Astrocyte (in vitro differentiated cells and primary cell): ENCODE results near the gene MRPL43. TPM values are rescaled to one million over a fixed set of nuclear protein-coding genes. Genes with fewer than 3 reads are reported as not detected.

ENCODE experiments used
- DNase-seq: peaks from one replicate; pipeline ENCODE4 v3.0.0-alpha.2; 2010; ENCODE audit warnings: low read depth
- FAIRE-seq: peaks from 2 replicates; lab custom pipeline; 2011; peaks lifted over from hg19 to GRCh38; lab: Jason Lieb, UNC
- H2AFZ ChIP-seq: 2 replicates; pipeline ENCODE4 v1.6.0; 2012; ENCODE audit warnings: low read depth, low read length, inconsistent platforms
- H3K27ac ChIP-seq: 2 replicates; pipeline ENCODE4 v1.5.1; 2011; ENCODE audit warnings: low read depth, low read length, inconsistent platforms
- H3K27me3 ChIP-seq: 2 replicates; pipeline ENCODE4 v1.6.0; 2011; ENCODE audit warnings: low read length, inconsistent platforms; ENCODE audit not compliant: insufficient read depth
- H3K36me3 ChIP-seq: 2 replicates; pipeline ENCODE4 v1.5.1; 2011; ENCODE audit warnings: low read length, inconsistent platforms; ENCODE audit not compliant: insufficient read depth
- H3K4me1 ChIP-seq: 2 replicates; pipeline ENCODE4 v1.5.1; 2011; ENCODE audit warnings: low read length, inconsistent platforms; ENCODE audit not compliant: insufficient read depth
- H3K4me2 ChIP-seq: 2 replicates; pipeline ENCODE4 v1.6.0; 2012; ENCODE audit warnings: low read length, inconsistent platforms
- H3K4me3 ChIP-seq: 2 replicates; pipeline ENCODE4 v1.5.1; 2011; ENCODE audit warnings: low read depth, mild to moderate bottlenecking, low read length, inconsistent platforms; ENCODE audit not compliant: insufficient read depth
- H3K79me2 ChIP-seq: 2 replicates; pipeline ENCODE4 v1.6.0; 2012; ENCODE audit warnings: mild to moderate bottlenecking, low read length, inconsistent platforms; ENCODE audit not compliant: insufficient read depth
- H3K9ac ChIP-seq: 2 replicates; pipeline ENCODE4 v1.6.0; 2012; ENCODE audit warnings: mild to moderate bottlenecking, low read length, inconsistent platforms
- H3K9me3 ChIP-seq: 2 replicates; pipeline ENCODE4 v1.5.1; 2012; ENCODE audit warnings: low read depth, mild to moderate bottlenecking, low read length, inconsistent platforms; ENCODE audit not compliant: insufficient read depth
- H4K20me1 ChIP-seq: 2 replicates; pipeline ENCODE4 v1.6.0; 2012; ENCODE audit warnings: low read length, inconsistent platforms; ENCODE audit not compliant: insufficient read depth
- H3K27ac Mint-ChIP-seq: one replicate; pipeline ENCODE4 v1.8.0; 2021; ENCODE audit warnings: mild to moderate bottlenecking, mixed read lengths; ENCODE audit not compliant: unreplicated experiment
- H3K27me3 Mint-ChIP-seq: one replicate; pipeline ENCODE4 v1.8.0; 2021; ENCODE audit warnings: low read depth, mixed read lengths; ENCODE audit not compliant: unreplicated experiment
- H3K36me3 Mint-ChIP-seq: one replicate; pipeline ENCODE4 v1.8.0; 2021; ENCODE audit warnings: low read depth, mixed read lengths; ENCODE audit not compliant: unreplicated experiment
- H3K4me1 Mint-ChIP-seq: one replicate; pipeline ENCODE4 v1.8.0; 2021; ENCODE audit warnings: low read depth, mixed read lengths; ENCODE audit not compliant: unreplicated experiment
- H3K4me3 Mint-ChIP-seq: one replicate; pipeline ENCODE4 v1.8.0; 2021; ENCODE audit warnings: mild to moderate bottlenecking, moderate library complexity, mixed read lengths; ENCODE audit not compliant: unreplicated experiment
- H3K9me3 Mint-ChIP-seq: one replicate; pipeline ENCODE4 v1.8.0; 2021; ENCODE audit warnings: mild to moderate bottlenecking, mixed read lengths; ENCODE audit not compliant: unreplicated experiment
- EZH2 ChIP-seq: IDR thresholded peaks from 2 replicates; pipeline ENCODE4 v1.6.1; 2012; ENCODE audit warnings: mild to moderate bottlenecking, low read length, inconsistent platforms; ENCODE audit not compliant: insufficient read depth
- total RNA-seq: library from RNA; stranded (reverse); gene quantifications from 2 replicates; pipeline ENCODE4 v1.2.1, GENCODE V29; 2021
- TF ChIP-seq, protein P1 (sequence below): IDR thresholded peaks from 2 replicates; pipeline ENCODE4 v1.5.1; 2011; ENCODE audit warnings: low read depth, mild to moderate bottlenecking, inconsistent platforms, low read length, moderate library complexity; ENCODE audit not compliant: insufficient read depth

MRPL43 gene
- total RNA-seq, 1 donor from 2014 or later: 61.3 TPM

DNA sequence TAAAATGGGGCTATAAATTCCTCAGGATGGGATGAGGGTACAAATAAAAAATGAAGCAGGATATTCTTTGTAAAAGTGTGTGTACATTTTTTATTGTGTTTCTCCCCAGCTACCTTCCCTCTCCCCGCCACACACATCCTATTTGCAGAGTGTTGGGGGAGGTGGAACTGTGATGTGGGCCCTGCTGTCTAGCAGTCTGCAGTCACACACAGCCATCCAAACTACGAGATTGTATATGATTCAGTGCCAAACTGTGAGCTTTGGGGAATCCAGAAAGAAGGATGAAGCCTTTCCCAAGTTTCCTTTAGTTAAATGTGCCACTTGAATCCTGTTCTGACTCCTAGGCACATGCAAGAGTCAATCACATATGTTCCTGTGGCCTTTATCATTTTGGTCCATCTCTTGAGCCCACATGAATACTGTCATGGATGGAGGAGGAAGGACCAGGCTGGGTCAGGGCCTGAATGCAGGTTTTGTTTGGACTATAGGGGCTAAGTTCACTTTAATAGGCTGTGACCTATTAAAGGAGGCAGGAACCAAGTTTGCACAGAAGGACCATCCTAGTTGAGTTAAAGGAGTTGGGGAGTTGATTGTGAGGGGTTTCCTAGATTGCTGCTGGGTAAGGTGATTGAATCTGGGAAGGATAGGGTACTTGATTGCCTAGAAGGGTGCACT, 19.1 kb downstream of the MRPL43 start:
- H3K79me2 ChIP-seq: no peaks in the 10 kb centered on the region
- Mint-ChIP-seq H3K4me3 (peak overlapping the region; percentile 80), H3K9me3 (no peaks in the 10 kb centered on the region), H3K4me1 (peaks cover 10% of the 10 kb centered on the region), H3K27ac (no peak overlapping the region), H3K27me3 (no peaks in the 10 kb centered on the region), H3K36me3 (no peaks in the 10 kb centered on the region)
- H3K9me3 ChIP-seq: no peaks in the 10 kb centered on the region
- H3K27ac ChIP-seq: no peak overlapping the region
- no peak overlapping the region for H2AFZ ChIP-seq
- no peak overlapping the region for H3K4me3 ChIP-seq
- TF ChIP-seq EZH2: no peak
- TF ChIP-seq, protein P1, sequence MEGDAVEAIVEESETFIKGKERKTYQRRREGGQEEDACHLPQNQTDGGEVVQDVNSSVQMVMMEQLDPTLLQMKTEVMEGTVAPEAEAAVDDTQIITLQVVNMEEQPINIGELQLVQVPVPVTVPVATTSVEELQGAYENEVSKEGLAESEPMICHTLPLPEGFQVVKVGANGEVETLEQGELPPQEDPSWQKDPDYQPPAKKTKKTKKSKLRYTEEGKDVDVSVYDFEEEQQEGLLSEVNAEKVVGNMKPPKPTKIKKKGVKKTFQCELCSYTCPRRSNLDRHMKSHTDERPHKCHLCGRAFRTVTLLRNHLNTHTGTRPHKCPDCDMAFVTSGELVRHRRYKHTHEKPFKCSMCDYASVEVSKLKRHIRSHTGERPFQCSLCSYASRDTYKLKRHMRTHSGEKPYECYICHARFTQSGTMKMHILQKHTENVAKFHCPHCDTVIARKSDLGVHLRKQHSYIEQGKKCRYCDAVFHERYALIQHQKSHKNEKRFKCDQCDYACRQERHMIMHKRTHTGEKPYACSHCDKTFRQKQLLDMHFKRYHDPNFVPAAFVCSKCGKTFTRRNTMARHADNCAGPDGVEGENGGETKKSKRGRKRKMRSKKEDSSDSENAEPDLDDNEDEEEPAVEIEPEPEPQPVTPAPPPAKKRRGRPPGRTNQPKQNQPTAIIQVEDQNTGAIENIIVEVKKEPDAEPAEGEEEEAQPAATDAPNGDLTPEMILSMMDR: no peak
- no peaks in the 10 kb centered on the region for H3K27me3 ChIP-seq
- FAIRE-seq: no peak
- peaks cover 4% of the 10 kb centered on the region for H4K20me1 ChIP-seq
- H3K36me3 ChIP-seq: peaks cover 12% of the 10 kb centered on the region
- H3K9ac ChIP-seq: no peak overlapping the region
- peaks cover 8% of the 10 kb centered on the region for H3K4me1 ChIP-seq
- no peak for DNase-seq
- peak overlapping the region; percentile 96 for H3K4me2 ChIP-seq

DNA sequence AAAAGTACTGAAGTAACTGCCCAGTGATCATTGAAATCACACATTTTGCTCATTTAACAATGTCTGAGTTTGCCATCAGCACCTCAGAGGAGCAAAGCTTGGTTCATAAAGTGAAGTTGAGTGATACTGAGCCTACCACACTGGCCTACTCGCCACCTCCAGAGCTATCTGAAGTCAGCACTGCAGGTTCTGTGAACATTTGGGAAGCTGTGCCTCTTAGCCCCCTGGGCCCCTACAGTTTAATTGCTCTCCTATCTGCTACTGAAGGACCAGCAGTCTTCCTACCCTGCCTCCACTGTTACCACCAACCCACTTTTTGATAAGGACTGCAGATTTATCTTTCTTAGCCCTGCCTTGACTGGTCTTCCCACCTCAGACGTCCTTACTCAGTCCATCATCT, 20.0 kb downstream of the MRPL43 start:
- Histone ChIP-seq H2AFZ (no peak overlapping the region), H3K4me3 (no peak overlapping the region), H3K9ac (no peak overlapping the region), H3K4me1 (peaks cover 8% of the 10 kb centered on the region), H3K9me3 (no peaks in the 10 kb centered on the region), H3K36me3 (peaks cover 17% of the 10 kb centered on the region), H3K27ac (no peak overlapping the region), H3K4me2 (no peak overlapping the region), H4K20me1 (peaks cover 4% of the 10 kb centered on the region), H3K79me2 (no peaks in the 10 kb centered on the region), H3K27me3 (no peaks in the 10 kb centered on the region)
- H3K4me1 Mint-ChIP-seq: peaks cover 10% of the 10 kb centered on the region
- FAIRE-seq (no peak), DNase-seq (no peak)
- H3K36me3 Mint-ChIP-seq: no peaks in the 10 kb centered on the region
- H3K9me3 Mint-ChIP-seq: no peaks in the 10 kb centered on the region
- no peak overlapping the region for H3K27ac Mint-ChIP-seq
- H3K27me3 Mint-ChIP-seq: no peaks in the 10 kb centered on the region
- no peak overlapping the region for H3K4me3 Mint-ChIP-seq
- TF ChIP-seq EZH2: no peak
- TF ChIP-seq, protein P1: no peak

DNA sequence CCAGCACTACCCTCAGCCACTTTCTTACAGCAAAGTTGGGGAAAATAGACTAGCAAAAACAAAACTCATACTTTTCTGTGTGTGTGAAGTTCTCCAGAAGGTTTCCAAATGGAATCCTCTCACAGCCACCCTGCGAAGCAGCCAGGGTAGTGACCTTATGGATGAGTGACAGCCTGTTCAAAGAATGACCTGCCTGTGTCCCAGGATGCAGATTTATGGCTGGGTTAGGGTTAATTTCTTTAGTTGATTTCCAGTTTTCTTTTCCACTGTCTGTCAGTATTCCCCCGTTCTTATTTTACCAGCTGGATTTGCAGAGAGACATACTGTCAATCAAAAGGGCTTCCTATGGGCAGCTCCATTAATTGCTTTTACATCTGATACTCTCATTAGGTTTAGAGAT, 20.4 kb downstream of the MRPL43 start:
- no peak overlapping the region for H3K4me2 ChIP-seq

More for the DNA sequence above, 20.4 kb downstream of the MRPL43 start:
- TF ChIP-seq, protein P1: no peak
- no peak for TF ChIP-seq EZH2
- Histone ChIP-seq H3K79me2 (no peaks in the 10 kb centered on the region), H3K36me3 (peaks cover 22% of the 10 kb centered on the region), H2AFZ (no peak overlapping the region), H4K20me1 (peaks cover 4% of the 10 kb centered on the region), H3K4me1 (peaks cover 8% of the 10 kb centered on the region), H3K27ac (no peak overlapping the region), H3K9ac (no peak overlapping the region), H3K9me3 (no peaks in the 10 kb centered on the region), H3K4me3 (no peak overlapping the region), H3K27me3 (no peaks in the 10 kb centered on the region)
- peaks cover 10% of the 10 kb centered on the region for H3K4me1 Mint-ChIP-seq
- no peaks in the 10 kb centered on the region for H3K36me3 Mint-ChIP-seq
- H3K27me3 Mint-ChIP-seq: no peaks in the 10 kb centered on the region
- DNase-seq (no peak), FAIRE-seq (no peak)
- no peaks in the 10 kb centered on the region for H3K9me3 Mint-ChIP-seq
- H3K27ac Mint-ChIP-seq: no peak overlapping the region
- no peak overlapping the region for H3K4me3 Mint-ChIP-seq
